SK-N-SH (cell line): ENCODE results near the gene AQP3. TPM values are rescaled to one million over a fixed set of nuclear protein-coding genes. Genes with fewer than 3 reads are reported as not detected.

Experiments
- CTCF ChIA-PET: fragments of 300-600, 350-600 bp; formaldehyde crosslinking; extraction: SDS; loops from one replicate; lab custom pipeline; 2021; lab: Yijun Ruan, JAX
- POLR2A ChIA-PET: fragments of 350-600 bp; sonication (Branson Sonifier 250); formaldehyde crosslinking; extraction: SDS; loops from one replicate; lab custom pipeline; 2020; ENCODE audit warnings: antibody characterized with exemption, inconsistent platforms; lab: Yijun Ruan, JAX
- DNase-seq: peaks from one replicate; pipeline ENCODE4 v3.0.0; 2012
- H2AFZ ChIP-seq: fragments of 200-600 bp; sonication (generic); 2 replicates; pipeline ENCODE4 v1.8.1; 2016; ENCODE audit warnings: antibody characterized with exemption, mild to moderate bottlenecking, low read depth
- H3F3A ChIP-seq: fragments of 200-600 bp; sonication (generic); replicated peaks from 2 replicates; pipeline ENCODE3; 2016; ENCODE audit warnings: antibody characterized with exemption, mild to moderate bottlenecking; ENCODE audit not compliant: insufficient read depth
- H3K27ac ChIP-seq, 2 experiments: fragments of 200-500 bp in 1 of 2; fragments of 200-600 bp in 1 of 2; sonication (Bioruptor generic) in 1 of 2; sonication (generic), shearing (Covaris generic) in 1 of 2; 2 replicates each; pipeline versions ENCODE4 v1.5.1 to v1.6.1; 2014 to 2016; ENCODE audit warnings: low read depth in 2 of 2, inconsistent platforms in 1 of 2, low read length in 1 of 2, mild to moderate bottlenecking in 1 of 2, mixed read lengths in 1 of 2
- H3K27me3 ChIP-seq: fragments of 200-600 bp; sonication (generic), shearing (Covaris generic); 2 replicates; pipeline ENCODE4 v1.6.1; 2016; ENCODE audit warnings: mixed run types; ENCODE audit not compliant: insufficient read depth
- H3K36me3 ChIP-seq, 2 experiments: fragments of 200-500 bp in 1 of 2; fragments of 200-600 bp in 1 of 2; sonication (Bioruptor generic) in 1 of 2; sonication (generic) in 1 of 2; replicated peaks in 1 of 2; 2 replicates each; pipeline versions ENCODE3 to v1.5.1; 2014 to 2016; ENCODE audit warnings: low read length in 1 of 2, mild to moderate bottlenecking in 1 of 2; ENCODE audit not compliant: insufficient read depth in 2 of 2, control insufficient read depth in 1 of 2
- H3K4me1 ChIP-seq, 2 experiments: fragments of 200-500 bp in 1 of 2; fragments of 200-600 bp in 1 of 2; sonication (Bioruptor generic) in 1 of 2; sonication (generic), shearing (Covaris generic) in 1 of 2; 2 replicates each; pipeline versions ENCODE4 v1.5.1 to v1.6.1; 2014 to 2016; ENCODE audit warnings: low read depth in 1 of 2, low read length in 1 of 2, mixed run types in 1 of 2; ENCODE audit not compliant: insufficient read depth in 2 of 2, control insufficient read depth in 1 of 2
- H3K4me2 ChIP-seq: fragments of 200-600 bp; sonication (generic), shearing (Covaris generic); 2 replicates; pipeline ENCODE4 v1.6.1; 2017; ENCODE audit warnings: mixed run types
- H3K4me3 ChIP-seq, 2 experiments: fragments of 200-500 bp in 1 of 2; fragments of 200-600 bp in 1 of 2; sonication (Bioruptor generic) in 1 of 2; sonication (generic), shearing (Covaris generic) in 1 of 2; 2 replicates each; pipeline versions ENCODE4 v1.5.1 to v1.8.1; 2014 to 2016; ENCODE audit warnings: low read depth in 2 of 2, inconsistent platforms in 1 of 2, low read length in 1 of 2, mild to moderate bottlenecking in 1 of 2, mixed read lengths in 1 of 2, moderate library complexity in 1 of 2
- H3K79me2 ChIP-seq: fragments of 200-600 bp; sonication (generic); 2 replicates; pipeline ENCODE4 v1.8.1; 2017; ENCODE audit warnings: mild to moderate bottlenecking; ENCODE audit not compliant: insufficient read depth
- H3K9ac ChIP-seq: fragments of 200-600 bp; sonication (generic); 2 replicates; pipeline ENCODE4 v1.6.1; 2017; ENCODE audit warnings: mixed run types
- H3K9me2 ChIP-seq: fragments of 200-600 bp; sonication (generic); 2 replicates; pipeline ENCODE4 v1.6.1; 2017; ENCODE audit warnings: mixed run types
- H3K9me3 ChIP-seq: fragments of 200-600 bp; sonication (generic); 2 replicates; pipeline ENCODE4 v1.6.1; 2017; ENCODE audit warnings: mixed run types, mild to moderate bottlenecking, moderate library complexity
- H4K20me1 ChIP-seq: fragments of 200-600 bp; sonication (generic); 2 replicates; pipeline ENCODE4 v1.6.1; 2017; ENCODE audit warnings: mild to moderate bottlenecking, mixed run types; ENCODE audit not compliant: insufficient read depth
- ELF1 ChIP-seq: IDR thresholded peaks from 2 replicates; pipeline ENCODE4 v1.4.0; 2012
- EP300 ChIP-seq, 2 experiments: IDR thresholded peaks; 2 replicates each; pipeline versions ENCODE4 v1.4.0 to v1.6.1; 2012; ENCODE audit warnings: borderline replicate concordance in 1 of 2, low read depth in 1 of 2, low read length in 1 of 2
- FOSL2 ChIP-seq: IDR thresholded peaks from 2 replicates; pipeline ENCODE4 v1.4.0; 2012; ENCODE audit warnings: low read depth, mild to moderate bottlenecking, moderate library complexity, borderline replicate concordance
- FOXM1 ChIP-seq: IDR thresholded peaks from 2 replicates; pipeline ENCODE4 v1.4.0; 2012; ENCODE audit warnings: low read depth, mild to moderate bottlenecking
- GABPA ChIP-seq: IDR thresholded peaks from 2 replicates; pipeline ENCODE4 v1.4.0; 2012; ENCODE audit warnings: low read depth, mild to moderate bottlenecking
- GATA2 ChIP-seq: sonication (generic); formaldehyde crosslinking; IDR thresholded peaks from 2 replicates; pipeline ENCODE4 v1.5.0; 2020; ENCODE audit warnings: mild to moderate bottlenecking, missing genetic modification reagents
- JUND ChIP-seq: IDR thresholded peaks from 2 replicates; pipeline ENCODE4 v1.4.0; 2012
- MEF2A ChIP-seq: IDR thresholded peaks from 2 replicates; pipeline ENCODE4 v1.4.0; 2012; ENCODE audit warnings: low read depth, borderline replicate concordance
- NFIC ChIP-seq: IDR thresholded peaks from 2 replicates; pipeline ENCODE4 v1.4.0; 2012; ENCODE audit warnings: borderline replicate concordance
- NRF1 ChIP-seq: IDR thresholded peaks from 2 replicates; pipeline ENCODE4 v1.6.1; 2012; ENCODE audit warnings: low read depth, mild to moderate bottlenecking, low read length
- PBX3 ChIP-seq: IDR thresholded peaks from 2 replicates; pipeline ENCODE4; 2012
- POLR2AphosphoS5 ChIP-seq: IDR thresholded peaks from 2 replicates; pipeline ENCODE4 v1.6.1; 2012; ENCODE audit warnings: low read depth, low read length
- RAD21 ChIP-seq: IDR thresholded peaks from 2 replicates; pipeline ENCODE4 v1.6.1; 2012; ENCODE audit warnings: mild to moderate bottlenecking, low read length
- SMC3 ChIP-seq: IDR thresholded peaks from 2 replicates; pipeline ENCODE4 v1.6.1; 2012; ENCODE audit warnings: low read depth, low read length, improper control_type of control experiment
- TEAD4 ChIP-seq: IDR thresholded peaks from 2 replicates; pipeline ENCODE4 v1.4.0; 2012; ENCODE audit warnings: mild to moderate bottlenecking, borderline replicate concordance; ENCODE audit not compliant: insufficient read depth
- WGBS: methylation state at CpG from one replicate; pipeline ENCODE4 v1.1.6; 2017; ENCODE audit warnings: low lambda C conversion rate; 5-methylcytosine and 5-hydroxymethylcytosine counted together
- polyA plus RNA-seq, 3 experiments: library from polyadenylated mRNA; depleted of rRNA; stranded (reverse); fragments of >200 nt; gene quantifications; 2 replicates each; pipeline ENCODE4 v1.2.3, GENCODE V29; 2012
- TF ChIP-seq, protein P1 (sequence below): fragments of 200-600 bp; sonication (generic); IDR thresholded peaks from 2 replicates; pipeline ENCODE4 v1.6.1; 2017; ENCODE audit warnings: antibody characterized with exemption, mild to moderate bottlenecking, moderate library complexity
- TF ChIP-seq, protein P2 (sequence below): fragments of 150-350 bp; IDR thresholded peaks from 2 replicates; pipeline ENCODE4 v1.6.1; 2016; ENCODE audit warnings: mild to moderate bottlenecking, low read depth, low read length
- TF ChIP-seq, protein P3 (sequence below): IDR thresholded peaks from 2 replicates; pipeline ENCODE4 v1.4.0; 2012; ENCODE audit warnings: low read depth, borderline replicate concordance
- TF ChIP-seq, protein P4 (sequence below): IDR thresholded peaks from 2 replicates; pipeline ENCODE4 v1.4.0; 2012; ENCODE audit warnings: low read depth
- TF ChIP-seq, protein P5 (sequence below): fragments of 150-350 bp; IDR thresholded peaks from 2 replicates; pipeline ENCODE4 v1.6.1; 2017; ENCODE audit warnings: antibody characterized with exemption, low read length, low read depth, borderline replicate concordance

The AQP3 gene
- polyA plus RNA-seq, 1 of the 3 experiments (the other 2 are of a cell fraction): 0.64 TPM

DNA sequence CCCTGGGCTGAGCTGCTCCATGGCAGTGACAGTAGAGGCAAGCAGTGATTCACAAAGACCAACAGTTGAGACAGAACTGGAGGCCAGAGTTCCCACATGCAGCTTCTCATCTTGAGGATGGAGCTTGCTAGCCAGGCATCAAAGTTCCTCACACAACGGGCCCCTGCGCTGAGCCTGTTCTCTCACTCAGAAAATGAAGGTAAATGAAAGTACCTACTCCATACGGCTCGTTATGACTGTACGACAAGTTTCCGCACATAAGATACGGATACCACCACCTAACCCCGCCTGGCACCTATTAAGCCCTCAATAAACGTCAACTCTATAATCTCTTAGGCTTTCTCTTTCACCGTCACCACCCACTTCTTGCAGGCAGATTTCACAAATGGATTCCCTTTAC is 13.5 kb upstream of the AQP3 start:
- WGBS: 97% methylated on average over 10 of the region's 10 CpGs
- DNase-seq: no peak
- Histone ChIP-seq H3K9me2 (no peaks in the 10 kb centered on the region), H4K20me1 (no peaks in the 10 kb centered on the region), H3K9ac (no peak overlapping the region), H3K27me3 (no peaks in the 10 kb centered on the region), H3K9me3 (no peaks in the 10 kb centered on the region), H3K4me1 (no peaks in the 10 kb centered on the region; a peak in 2 of 4 replicates), H3K36me3 (peaks cover 20 to 54% of the 10 kb centered on the region in 2 experiments), H3K4me3 (no peak overlapping the region), H3F3A (no peaks in the 10 kb centered on the region), H2AFZ (no peak overlapping the region), H3K4me2 (no peak overlapping the region), H3K79me2 (no peaks in the 10 kb centered on the region), H3K27ac (no peak overlapping the region)
- TF ChIP-seq SMC3 (no peak), NRF1 (no peak), GABPA (no peak), ELF1 (no peak), GATA2 (CRISPR knock-in tag) (no peak), NFIC (no peak), TEAD4 (no peak), FOSL2 (no peak), RAD21 (no peak), JUND (no peak), PBX3 (no peak), FOXM1 (no peak), MEF2A (no peak), EP300 (IDR thresholded peaks at IDR 0.05; ENCODE audit: borderline replicate concordance in 1 of 2, low read depth in 1 of 2, low read length in 1 of 2) (no peak), POLR2AphosphoS5 (no peak)
- TF ChIP-seq, protein P1, sequence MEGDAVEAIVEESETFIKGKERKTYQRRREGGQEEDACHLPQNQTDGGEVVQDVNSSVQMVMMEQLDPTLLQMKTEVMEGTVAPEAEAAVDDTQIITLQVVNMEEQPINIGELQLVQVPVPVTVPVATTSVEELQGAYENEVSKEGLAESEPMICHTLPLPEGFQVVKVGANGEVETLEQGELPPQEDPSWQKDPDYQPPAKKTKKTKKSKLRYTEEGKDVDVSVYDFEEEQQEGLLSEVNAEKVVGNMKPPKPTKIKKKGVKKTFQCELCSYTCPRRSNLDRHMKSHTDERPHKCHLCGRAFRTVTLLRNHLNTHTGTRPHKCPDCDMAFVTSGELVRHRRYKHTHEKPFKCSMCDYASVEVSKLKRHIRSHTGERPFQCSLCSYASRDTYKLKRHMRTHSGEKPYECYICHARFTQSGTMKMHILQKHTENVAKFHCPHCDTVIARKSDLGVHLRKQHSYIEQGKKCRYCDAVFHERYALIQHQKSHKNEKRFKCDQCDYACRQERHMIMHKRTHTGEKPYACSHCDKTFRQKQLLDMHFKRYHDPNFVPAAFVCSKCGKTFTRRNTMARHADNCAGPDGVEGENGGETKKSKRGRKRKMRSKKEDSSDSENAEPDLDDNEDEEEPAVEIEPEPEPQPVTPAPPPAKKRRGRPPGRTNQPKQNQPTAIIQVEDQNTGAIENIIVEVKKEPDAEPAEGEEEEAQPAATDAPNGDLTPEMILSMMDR: no peak
- TF ChIP-seq, protein P2, sequence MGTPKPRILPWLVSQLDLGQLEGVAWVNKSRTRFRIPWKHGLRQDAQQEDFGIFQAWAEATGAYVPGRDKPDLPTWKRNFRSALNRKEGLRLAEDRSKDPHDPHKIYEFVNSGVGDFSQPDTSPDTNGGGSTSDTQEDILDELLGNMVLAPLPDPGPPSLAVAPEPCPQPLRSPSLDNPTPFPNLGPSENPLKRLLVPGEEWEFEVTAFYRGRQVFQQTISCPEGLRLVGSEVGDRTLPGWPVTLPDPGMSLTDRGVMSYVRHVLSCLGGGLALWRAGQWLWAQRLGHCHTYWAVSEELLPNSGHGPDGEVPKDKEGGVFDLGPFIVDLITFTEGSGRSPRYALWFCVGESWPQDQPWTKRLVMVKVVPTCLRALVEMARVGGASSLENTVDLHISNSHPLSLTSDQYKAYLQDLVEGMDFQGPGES: no peak
- TF ChIP-seq, protein P3, sequence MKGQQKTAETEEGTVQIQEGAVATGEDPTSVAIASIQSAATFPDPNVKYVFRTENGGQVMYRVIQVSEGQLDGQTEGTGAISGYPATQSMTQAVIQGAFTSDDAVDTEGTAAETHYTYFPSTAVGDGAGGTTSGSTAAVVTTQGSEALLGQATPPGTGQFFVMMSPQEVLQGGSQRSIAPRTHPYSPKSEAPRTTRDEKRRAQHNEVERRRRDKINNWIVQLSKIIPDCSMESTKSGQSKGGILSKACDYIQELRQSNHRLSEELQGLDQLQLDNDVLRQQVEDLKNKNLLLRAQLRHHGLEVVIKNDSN: no peak
- TF ChIP-seq, protein P4, sequence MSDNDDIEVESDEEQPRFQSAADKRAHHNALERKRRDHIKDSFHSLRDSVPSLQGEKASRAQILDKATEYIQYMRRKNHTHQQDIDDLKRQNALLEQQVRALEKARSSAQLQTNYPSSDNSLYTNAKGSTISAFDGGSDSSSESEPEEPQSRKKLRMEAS: no peak
- TF ChIP-seq, protein P5, sequence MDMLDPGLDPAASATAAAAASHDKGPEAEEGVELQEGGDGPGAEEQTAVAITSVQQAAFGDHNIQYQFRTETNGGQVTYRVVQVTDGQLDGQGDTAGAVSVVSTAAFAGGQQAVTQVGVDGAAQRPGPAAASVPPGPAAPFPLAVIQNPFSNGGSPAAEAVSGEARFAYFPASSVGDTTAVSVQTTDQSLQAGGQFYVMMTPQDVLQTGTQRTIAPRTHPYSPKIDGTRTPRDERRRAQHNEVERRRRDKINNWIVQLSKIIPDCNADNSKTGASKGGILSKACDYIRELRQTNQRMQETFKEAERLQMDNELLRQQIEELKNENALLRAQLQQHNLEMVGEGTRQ: no peak
- CTCF ChIA-PET: interaction anchor here (0.9 to 7.9 kb wide), 6 partner anchors 9 to 85 kb away, joined by 3 to 135 read pairs (median 4); partner anchors contain the start of gene AQP3
- POLR2A ChIA-PET: no interaction called here
